ENCODE data around the gene KLHL9.

Gene KLHL9

DNA sequence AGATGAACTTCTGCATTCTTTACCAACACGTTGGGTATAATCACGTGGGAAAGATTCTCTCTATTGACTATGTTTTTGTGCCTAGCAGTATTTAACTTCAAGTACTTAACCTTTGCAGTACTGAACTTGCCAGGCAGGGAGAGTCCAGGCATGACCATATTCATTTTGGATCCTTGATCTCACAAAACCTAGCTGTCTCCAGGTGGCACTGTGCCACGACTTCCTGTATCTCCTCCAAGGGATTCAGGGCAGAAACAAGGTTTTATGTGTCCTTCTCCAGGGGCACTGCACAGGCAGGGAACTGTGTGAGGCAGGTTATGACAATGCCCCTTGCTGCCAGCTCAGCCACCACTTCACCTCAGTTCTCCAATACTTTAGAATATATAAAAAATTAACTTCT, 18.3 kb downstream of the KLHL9 start:
- no peak for DNase-seq

DNA sequence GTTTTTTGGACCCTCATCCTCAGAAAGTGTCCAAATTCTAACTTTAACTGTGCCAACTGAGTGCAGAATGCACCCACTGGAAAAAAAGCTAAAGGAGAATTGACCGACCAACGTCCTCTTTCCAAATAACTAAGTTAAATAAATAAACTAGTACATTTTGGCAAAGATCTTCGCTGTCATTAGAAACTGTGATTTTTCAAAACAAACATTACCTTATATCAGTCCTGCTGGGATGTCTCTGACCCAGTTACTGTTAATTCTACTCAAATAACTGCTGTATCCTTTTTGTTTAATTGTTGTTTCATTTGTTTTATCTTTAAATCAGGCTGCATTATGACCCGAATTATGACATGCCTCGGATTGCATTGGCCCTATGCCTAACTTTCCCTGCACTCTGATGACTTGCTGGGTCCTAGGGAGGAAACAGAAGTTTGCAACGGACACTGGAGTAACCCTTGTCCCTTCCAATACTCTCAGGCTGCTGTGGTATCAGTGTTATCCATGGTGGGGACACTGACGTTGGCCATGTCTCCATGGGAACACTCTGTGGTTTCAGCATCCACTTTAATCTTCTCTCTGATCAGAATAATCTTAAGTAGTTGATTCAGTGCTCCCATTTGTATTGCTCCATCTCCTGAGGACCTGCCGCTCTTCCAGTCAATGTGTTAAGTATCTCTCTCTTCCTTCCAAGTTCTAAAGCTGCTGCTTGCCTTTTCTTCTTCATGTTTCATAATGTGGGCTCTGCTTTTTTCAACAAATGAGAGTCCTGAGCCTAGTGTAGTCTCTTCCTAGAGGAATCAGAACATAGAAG, 19.0 kb downstream of the KLHL9 start:
- DNase-seq = no peak

DNA sequence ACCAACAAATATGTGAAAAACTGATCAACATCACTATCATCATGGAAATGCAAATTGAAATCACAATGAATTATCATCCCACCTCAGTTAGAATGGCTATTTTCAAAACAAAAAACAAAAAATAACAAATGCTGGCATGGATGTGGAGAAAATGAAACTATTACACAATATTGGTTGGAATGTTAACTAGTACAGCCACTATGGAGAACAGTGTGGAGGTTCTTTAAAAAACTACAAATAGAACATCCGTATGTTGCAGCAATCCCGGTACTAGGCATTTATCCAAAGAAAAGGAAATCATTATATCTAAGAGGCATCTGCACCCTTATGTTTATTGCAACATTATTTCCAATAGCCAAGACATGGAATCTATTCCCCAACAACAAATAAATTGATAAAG, 21.1 kb downstream of the KLHL9 start:
- no peak for DNase-seq

DNA sequence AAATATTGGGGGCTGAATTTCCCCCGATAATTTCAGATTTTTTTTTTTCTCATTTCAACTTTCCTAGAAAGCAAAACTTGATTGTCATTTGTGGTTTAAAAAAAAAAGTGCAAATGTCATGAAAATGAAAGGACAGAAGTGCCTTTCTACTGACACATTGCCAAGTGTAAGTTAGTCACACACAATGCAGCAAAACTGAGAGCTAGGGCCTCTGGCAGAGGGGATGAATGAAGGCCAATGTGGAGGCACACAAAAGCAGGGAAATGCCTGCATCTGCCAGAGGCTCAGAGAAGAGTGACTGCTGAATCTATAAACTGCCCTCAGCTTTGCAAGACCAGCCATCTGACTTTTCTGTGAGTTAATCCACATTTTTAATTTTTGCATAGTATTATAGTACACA, 23.3 kb downstream of the KLHL9 start:
- no peak for DNase-seq

DNA sequence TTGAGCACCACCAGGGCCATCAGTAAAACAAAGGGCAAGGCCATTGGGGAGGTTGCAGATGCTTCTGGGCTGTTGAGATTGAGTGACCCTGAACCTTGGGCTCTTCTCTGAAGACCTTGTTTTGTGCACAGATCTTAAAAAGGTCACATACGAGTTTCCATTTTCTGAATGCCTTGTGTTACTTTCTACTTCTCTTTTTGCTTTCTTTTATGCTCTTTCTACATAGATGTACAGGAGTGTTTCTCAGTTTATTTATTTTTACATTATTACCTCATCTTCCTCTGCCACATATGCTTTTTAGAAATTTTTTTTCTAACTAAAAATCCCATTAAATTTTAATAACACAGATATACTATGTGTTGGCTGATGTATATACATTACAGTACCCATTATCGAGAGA, 30.0 kb downstream of the KLHL9 start, which contains the start of gene IFNA5:
Gene IFNA5 (minus strand): TSS at position 101 of the 400 bp plus-strand sequence. CDS start 57 bp downstream, at position 44.
- no peak for DNase-seq

DNA sequence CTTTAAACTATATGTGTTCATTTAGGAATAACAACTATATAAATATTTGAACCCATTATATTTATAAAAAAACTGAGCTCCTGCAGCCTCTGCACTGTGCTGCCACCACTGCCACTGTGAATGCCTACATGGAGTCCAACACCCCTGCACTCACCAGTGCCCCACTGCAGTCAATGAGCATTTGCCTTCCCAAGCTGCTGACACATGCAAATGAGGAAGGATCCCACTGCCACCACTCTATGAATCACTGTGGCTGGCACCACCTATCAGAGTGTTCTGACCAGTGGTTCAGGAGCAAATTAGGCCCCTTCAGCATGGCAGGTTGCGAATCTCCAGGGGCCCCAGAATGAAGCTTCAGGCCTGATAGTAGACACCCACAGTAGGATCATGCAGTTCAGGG, 39.2 kb downstream of the KLHL9 start:
- no peak for DNase-seq

DNA sequence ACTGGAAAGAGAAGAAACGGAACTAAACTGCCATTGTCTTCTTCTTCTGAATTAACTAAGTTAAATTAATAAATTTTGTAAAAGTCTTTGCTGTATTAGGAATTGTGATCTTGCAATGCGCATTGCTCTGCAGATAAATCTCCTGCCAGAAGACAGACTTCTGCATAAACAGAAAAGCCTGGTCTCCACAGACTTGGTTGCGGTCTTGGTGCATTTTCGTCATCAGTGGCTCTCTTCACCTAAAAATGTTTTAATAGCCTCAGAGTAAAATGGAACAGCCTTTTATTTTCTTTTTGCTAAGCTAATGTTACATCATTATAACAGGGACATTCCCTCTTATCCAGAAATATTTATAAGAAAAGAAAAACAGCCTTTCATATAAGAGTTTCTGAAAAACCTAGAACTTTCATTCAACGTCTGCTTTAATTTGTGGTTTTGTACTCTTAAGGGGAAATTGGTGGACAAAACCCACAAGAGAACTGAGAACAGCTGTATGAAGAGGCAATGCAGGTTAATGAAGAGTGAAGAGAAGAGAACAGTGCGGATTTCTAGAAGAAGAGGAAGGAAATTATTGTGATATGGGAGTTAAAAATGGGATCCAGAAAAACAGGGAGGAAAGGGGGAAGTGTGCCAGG, 40.2 kb downstream of the KLHL9 start:
- no peak for DNase-seq

DNA sequence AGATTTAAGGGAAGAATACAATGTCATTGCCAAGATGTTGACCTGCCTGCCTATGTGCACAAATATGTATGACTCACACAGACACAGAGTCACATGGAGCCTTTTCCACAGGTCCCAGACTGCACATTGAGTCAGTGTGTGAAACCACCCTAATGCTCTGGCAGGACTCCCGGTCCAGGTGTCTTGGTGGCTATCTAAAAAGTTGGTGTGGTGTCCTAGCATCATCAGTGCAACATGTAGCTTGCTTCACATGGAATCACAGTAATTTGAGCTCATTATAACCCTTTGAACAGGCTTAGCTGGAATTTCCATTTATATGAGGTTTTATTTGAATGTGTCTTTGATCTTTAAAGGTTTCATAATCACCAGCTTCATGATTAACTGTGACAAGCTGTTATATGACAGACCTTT, 40.8 kb downstream of the KLHL9 start:
- DNase-seq = no peak

DNA sequence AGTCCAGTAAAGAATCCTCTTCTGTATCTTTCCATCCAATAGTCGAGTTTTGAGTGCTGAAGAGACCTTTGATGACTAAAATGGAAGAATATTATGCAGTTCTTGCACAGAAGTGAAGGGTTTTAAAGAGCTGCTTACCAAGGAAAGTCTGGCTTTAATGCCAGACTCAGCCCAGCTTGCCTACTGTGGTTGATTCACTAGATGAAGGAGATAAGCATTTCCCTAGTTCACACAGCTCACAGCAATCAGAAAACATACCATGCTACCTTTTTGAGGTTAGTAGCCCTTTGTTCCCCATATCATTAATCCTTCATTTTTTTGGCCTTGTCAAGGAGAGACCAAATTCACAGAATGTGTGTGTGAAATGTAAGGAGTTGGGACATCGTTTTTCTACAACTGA, 45.4 kb downstream of the KLHL9 start:
- no peak for DNase-seq

DNA sequence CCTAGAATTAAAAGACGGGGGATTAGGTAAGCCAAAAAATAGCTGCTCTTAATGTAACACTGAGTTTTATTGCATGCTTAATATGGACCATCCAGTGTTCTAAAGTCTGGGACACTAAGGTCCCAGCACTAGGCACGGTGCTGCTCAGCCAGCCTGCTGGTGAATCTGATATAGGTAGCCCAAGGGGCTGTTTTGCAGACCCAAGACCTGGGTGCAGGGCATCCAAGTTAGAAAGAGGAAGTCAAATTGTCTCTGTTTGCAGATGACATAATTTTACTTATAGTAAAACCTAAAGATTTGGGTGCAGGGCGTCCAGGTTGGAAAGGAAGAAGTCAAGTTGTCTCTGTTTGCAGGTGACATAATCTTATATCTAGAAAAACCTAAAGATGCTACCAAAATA, 47.9 kb downstream of the KLHL9 start:
- no peak for DNase-seq

DNA sequence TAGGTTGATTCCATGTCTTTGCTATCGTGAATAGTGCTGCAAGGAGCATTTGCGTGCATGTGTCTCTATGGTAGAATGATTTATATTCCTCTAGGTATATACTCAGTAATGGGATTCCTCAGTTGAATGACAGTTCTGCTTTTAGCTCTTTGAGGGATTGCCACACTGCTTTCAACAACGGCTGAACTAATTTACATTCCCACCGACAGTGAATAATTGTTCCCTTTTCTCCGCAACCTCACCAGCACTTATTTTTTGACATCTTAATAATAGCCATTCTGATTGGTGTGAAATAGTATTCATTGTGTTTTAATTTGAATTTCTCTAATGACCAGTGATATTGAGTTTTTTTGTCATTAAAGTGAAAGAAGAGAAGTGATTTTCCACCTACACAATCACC, 48.5 kb downstream of the KLHL9 start:
- DNase-seq = no peak

DNA sequence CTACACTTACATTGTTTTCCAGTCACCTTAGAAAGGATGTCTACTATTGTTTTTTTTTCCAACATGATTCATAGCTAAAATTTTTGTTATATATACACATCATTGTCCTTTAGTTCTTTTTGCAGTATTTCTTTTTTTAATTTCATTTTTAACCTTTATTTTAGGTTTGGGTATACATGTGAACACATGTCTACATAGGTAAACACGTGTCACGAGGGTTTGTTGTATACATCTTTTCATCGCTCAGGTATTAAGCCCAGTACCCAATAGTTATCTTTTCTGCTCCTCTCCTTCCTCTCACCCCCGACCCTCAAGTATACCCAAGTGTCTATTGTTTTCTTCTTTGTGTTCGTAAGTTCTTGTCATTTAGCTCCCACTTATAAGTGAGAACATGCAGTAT, 49.1 kb downstream of the KLHL9 start:
- no peak for DNase-seq

DNA sequence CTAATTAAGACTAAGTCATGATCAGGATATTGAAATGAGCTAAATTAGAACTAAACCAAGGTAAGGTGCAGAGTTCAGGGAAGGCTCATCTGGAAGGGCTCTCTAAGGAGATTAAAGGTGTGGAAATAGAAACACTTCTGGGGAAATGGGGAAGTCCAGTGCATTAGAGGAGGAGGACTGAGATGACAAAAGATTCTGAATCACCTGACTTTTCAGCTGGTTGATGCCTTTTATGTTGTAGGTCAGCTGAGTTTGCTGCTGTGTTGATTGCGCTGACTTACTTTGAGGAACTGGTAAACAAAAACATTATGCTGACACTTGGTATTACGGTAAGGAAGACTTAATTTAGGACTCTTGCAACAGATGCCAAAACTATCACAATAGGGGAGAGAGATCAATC, 53.9 kb downstream of the KLHL9 start:
- DNase-seq = no peak

Measured in T1000 (cell line).